ENCODE results near the gene HLCS.

DNA sequence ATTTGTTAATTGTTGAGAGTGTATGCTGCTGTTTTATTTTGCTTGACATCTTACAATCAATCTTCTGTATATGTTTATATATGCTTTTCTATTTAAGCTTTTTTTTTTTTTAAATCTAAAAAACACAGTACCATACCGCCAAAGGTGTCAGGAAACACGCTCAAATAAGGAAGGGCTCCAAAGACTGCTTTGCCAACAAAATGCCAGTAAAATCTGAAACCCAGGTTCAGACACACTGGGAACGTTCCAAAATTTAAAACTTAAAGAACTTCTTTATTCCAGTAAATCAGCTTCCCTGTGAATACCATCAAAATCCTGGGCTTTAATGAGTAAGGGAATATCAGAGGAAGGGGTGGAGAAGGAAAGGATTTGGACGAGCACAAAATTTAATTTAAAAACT lies 180.3 kb downstream of the HLCS start:
- no peak for TF ChIP-seq EZH2 (IDR thresholded peaks at IDR 0.05; ENCODE audit: borderline replicate concordance, low read depth, low read length, severe bottlenecking)
- TF ChIP-seq, protein P1, sequence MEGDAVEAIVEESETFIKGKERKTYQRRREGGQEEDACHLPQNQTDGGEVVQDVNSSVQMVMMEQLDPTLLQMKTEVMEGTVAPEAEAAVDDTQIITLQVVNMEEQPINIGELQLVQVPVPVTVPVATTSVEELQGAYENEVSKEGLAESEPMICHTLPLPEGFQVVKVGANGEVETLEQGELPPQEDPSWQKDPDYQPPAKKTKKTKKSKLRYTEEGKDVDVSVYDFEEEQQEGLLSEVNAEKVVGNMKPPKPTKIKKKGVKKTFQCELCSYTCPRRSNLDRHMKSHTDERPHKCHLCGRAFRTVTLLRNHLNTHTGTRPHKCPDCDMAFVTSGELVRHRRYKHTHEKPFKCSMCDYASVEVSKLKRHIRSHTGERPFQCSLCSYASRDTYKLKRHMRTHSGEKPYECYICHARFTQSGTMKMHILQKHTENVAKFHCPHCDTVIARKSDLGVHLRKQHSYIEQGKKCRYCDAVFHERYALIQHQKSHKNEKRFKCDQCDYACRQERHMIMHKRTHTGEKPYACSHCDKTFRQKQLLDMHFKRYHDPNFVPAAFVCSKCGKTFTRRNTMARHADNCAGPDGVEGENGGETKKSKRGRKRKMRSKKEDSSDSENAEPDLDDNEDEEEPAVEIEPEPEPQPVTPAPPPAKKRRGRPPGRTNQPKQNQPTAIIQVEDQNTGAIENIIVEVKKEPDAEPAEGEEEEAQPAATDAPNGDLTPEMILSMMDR (IDR thresholded peaks at IDR 0.05; ENCODE audit: extremely low read depth in 1 of 2, insufficient read depth in 1 of 2, low read depth in 1 of 2, low read length in 2 of 2), result no peak

Measured in endothelial cell of umbilical vein (primary cell).